ENCODE measurements around the gene RIPK1.
"Not testable (repeated sequence)": the region's sequence is repeated elsewhere in the genome, so short reads cannot be mapped to it uniquely, and the experiment has no call there.

Gene RIPK1

GRCh38 chr6:3075772-3076113 is 7.4 kb downstream of the RIPK1 start:
- TF ChIP-seq CTCF (IDR thresholded peaks at IDR 0.05): no peak
- Histone ChIP-seq H3K36me3 (peaks cover 36 to 42% (median 38%) of the 10 kb centered on the region in 3 donors), H3K4me1 (peaks cover 0 to 27% (median 20%) of the 10 kb centered on the region in 4 donors), H3K9me3 (no peaks in the 10 kb centered on the region), H3K4me3 (no peak overlapping the region), H3K27ac (peak overlapping the region in 1 of 2 donors; percentile 6), H3K27me3 (no peaks in the 10 kb centered on the region)
- intact Hi-C loops (cut with DNase I; ENCODE audit: low total_unique reads): no loop called here
- no peak for DNase-seq

GRCh38 chr6:3076320-3076719 is 8.0 kb downstream of the RIPK1 start:
- H3K27me3 ChIP-seq: no peaks in the 10 kb centered on the region
- no peak overlapping the region for H3K27ac ChIP-seq
- H3K4me1 ChIP-seq: peaks cover 0 to 22% (median 18%) of the 10 kb centered on the region in 4 donors
- no peak for TF ChIP-seq CTCF (IDR thresholded peaks at IDR 0.05)
- DNase-seq: no peak
- intact Hi-C loops (cut with DNase I; ENCODE audit: low total_unique reads): no loop called here
- H3K36me3 ChIP-seq: peaks cover 42 to 48% (median 44%) of the 10 kb centered on the region in 3 donors
- no peaks in the 10 kb centered on the region for H3K9me3 ChIP-seq
- H3K4me3 ChIP-seq: no peak overlapping the region

- Histone ChIP-seq H3K27ac (no peak overlapping the region), H3K4me1 (peaks cover 0 to 22% (median 18%) of the 10 kb centered on the region in 4 donors), H3K9me3 (no peaks in the 10 kb centered on the region), H3K36me3 (peaks cover 44 to 58% (median 51%) of the 10 kb centered on the region in 3 donors), H3K4me3 (no peak overlapping the region), H3K27me3 (no peaks in the 10 kb centered on the region)
- no peak for TF ChIP-seq CTCF (IDR thresholded peaks at IDR 0.05)
- intact Hi-C loops (cut with DNase I; ENCODE audit: low total_unique reads): no loop called here
- DNase-seq: no peak
Measured at GRCh38 chr6:3077430-3077829, 9.1 kb downstream of the RIPK1 start.

GRCh38 chr6:3078952-3079351 is 10.7 kb downstream of the RIPK1 start:
- H3K4me1 ChIP-seq: peaks cover 0 to 22% (median 18%) of the 10 kb centered on the region in 4 donors
- H3K4me3 ChIP-seq; H3K27me3 ChIP-seq; H3K9me3 ChIP-seq; DNase-seq; H3K27ac ChIP-seq; intact Hi-C loops (cut with DNase I; ENCODE audit: low total_unique reads): not testable (repeated sequence)
- peaks cover 57 to 73% (median 66%) of the 10 kb centered on the region in 3 donors for H3K36me3 ChIP-seq

GRCh38 chr6:3079682-3080081 is 11.4 kb downstream of the RIPK1 start:
- H3K9me3 ChIP-seq: no peaks in the 10 kb centered on the region
- H3K27me3 ChIP-seq: no peaks in the 10 kb centered on the region
- no peak overlapping the region for H3K27ac ChIP-seq
- TF ChIP-seq CTCF (IDR thresholded peaks at IDR 0.05): no peak
- intact Hi-C loops (cut with DNase I; ENCODE audit: low total_unique reads): no loop called here
- H3K4me1 ChIP-seq: peaks cover 0 to 21% (median 15%) of the 10 kb centered on the region in 4 donors
- peaks cover 65 to 80% (median 73%) of the 10 kb centered on the region in 3 donors for H3K36me3 ChIP-seq
- H3K4me3 ChIP-seq: no peak overlapping the region
- no peak for DNase-seq

- no peaks in the 10 kb centered on the region for H3K27me3 ChIP-seq
- intact Hi-C loops (cut with DNase I; ENCODE audit: low total_unique reads): no loop called here
- no peak overlapping the region for H3K27ac ChIP-seq
- no peaks in the 10 kb centered on the region for H3K4me1 ChIP-seq
- DNase-seq: peak in 1 of 2 donors; percentile 48
- no peaks in the 10 kb centered on the region for H3K9me3 ChIP-seq
- H3K4me3 ChIP-seq: no peak overlapping the region
- H3K36me3 ChIP-seq: peaks cover 74 to 98% (median 87%) of the 10 kb centered on the region in 3 donors
- no peak for TF ChIP-seq CTCF (IDR thresholded peaks at IDR 0.05)
Measured at GRCh38 chr6:3081960-3082359, 13.7 kb downstream of the RIPK1 start.

All from tibial artery (tissue), 4 donors.